DOHH2 (cell line): ENCODE results near the gene RAPGEF3.

ENCODE experiments used
- CTCF ChIP-seq: fragments of 200-600 bp; sonication (generic); IDR thresholded peaks from one replicate; pipeline ENCODE4 v1.5.1; 2014; ENCODE audit warnings: antibody characterized with exemption, mild to moderate bottlenecking, low read depth, low read length; ENCODE audit not compliant: poor library complexity, severe bottlenecking
- EZH2phosphoT487 ChIP-seq: fragments of 200-600 bp; sonication (generic); IDR thresholded peaks from 2 replicates; pipeline ENCODE4 v1.6.1; 2017; ENCODE audit warnings: borderline replicate concordance, mild to moderate bottlenecking, antibody characterized with exemption, low read length, moderate library complexity, mixed read lengths

GRCh38 chr12:47732504-47732903, 26.2 kb downstream of the RAPGEF3 start:
- TF ChIP-seq CTCF (no peak), EZH2phosphoT487 (no peak)
